ENCODE measurements around the gene TNP2. TPM values are rescaled to one million over a fixed set of nuclear protein-coding genes. Genes with fewer than 3 reads are reported as not detected.

TNP2 gene
- total and polyA plus RNA-seq, 9 of the 15 experiments (the other 6 are each of a cell fraction or from before 2014, with no cell fraction given): not detected

- TF ChIP-seq ZNF75A (CRISPR knock-in tag; IDR thresholded peaks at IDR 0.05) (no peak), PTTG1 (tag; IDR thresholded peaks at IDR 0.05; ENCODE audit: low read depth) (peak; percentile 42; the same call in 1 of the 2 replicates), ZNF143 (CRISPR knock-in tag; IDR thresholded peaks at IDR 0.05) (no peak), MAFG (tag; conservative IDR thresholded peaks at IDR 0.05) (no peak), RAD21 (CRISPR knock-in tag; conservative IDR thresholded peaks at IDR 0.05 in 1 of 2, IDR thresholded peaks at IDR 0.05 in 1 of 2) (peak; percentile 39 to 60; a peak in 3 of 4 replicates), ETV5 (CRISPR knock-in tag; IDR thresholded peaks at IDR 0.05; ENCODE audit: low read depth) (peak; percentile 67), RAD51 (IDR thresholded peaks at IDR 0.05; ENCODE audit: borderline replicate concordance, low read depth) (peak; percentile 77), PHF8 (IDR thresholded peaks at IDR 0.05; ENCODE audit: borderline replicate concordance, low read length) (peak; percentile 58; the same call in 1 of the 2 replicates), PHB (CRISPR knock-in tag; IDR thresholded peaks at IDR 0.05) (0 out of 2 replicates have a peak, but pooled peaks have one; percentile 81), CBX5 (IDR thresholded peaks at IDR 0.05; ENCODE audit: borderline replicate concordance, low read depth) (0 out of 2 replicates have a peak, but pooled peaks have one; percentile 43), NBN (IDR thresholded peaks at IDR 0.05; ENCODE audit: low read depth) (peak; percentile 39; the same call in 1 of the 2 replicates), PHF21A (IDR thresholded peaks at IDR 0.05; ENCODE audit: borderline replicate concordance, low read depth) (no peak), THRA (IDR thresholded peaks at IDR 0.05) (no peak), SRSF9 (IDR thresholded peaks at IDR 0.05; ENCODE audit: borderline replicate concordance, low read depth, low read length) (no peak), SRSF1 (IDR thresholded peaks at IDR 0.05; ENCODE audit: low read depth, low read length) (no peak), ZZZ3 (IDR thresholded peaks at IDR 0.05) (no peak), ZNF175 (CRISPR knock-in tag; IDR thresholded peaks at IDR 0.05; ENCODE audit: low read depth) (peak; percentile 96), FOXK1 (CRISPR knock-in tag; IDR thresholded peaks at IDR 0.05; ENCODE audit: borderline replicate concordance) (no peak), ZNF764 (CRISPR knock-in tag; IDR thresholded peaks at IDR 0.05; ENCODE audit: low read depth) (no peak)
- TF ChIP-seq, protein P1, sequence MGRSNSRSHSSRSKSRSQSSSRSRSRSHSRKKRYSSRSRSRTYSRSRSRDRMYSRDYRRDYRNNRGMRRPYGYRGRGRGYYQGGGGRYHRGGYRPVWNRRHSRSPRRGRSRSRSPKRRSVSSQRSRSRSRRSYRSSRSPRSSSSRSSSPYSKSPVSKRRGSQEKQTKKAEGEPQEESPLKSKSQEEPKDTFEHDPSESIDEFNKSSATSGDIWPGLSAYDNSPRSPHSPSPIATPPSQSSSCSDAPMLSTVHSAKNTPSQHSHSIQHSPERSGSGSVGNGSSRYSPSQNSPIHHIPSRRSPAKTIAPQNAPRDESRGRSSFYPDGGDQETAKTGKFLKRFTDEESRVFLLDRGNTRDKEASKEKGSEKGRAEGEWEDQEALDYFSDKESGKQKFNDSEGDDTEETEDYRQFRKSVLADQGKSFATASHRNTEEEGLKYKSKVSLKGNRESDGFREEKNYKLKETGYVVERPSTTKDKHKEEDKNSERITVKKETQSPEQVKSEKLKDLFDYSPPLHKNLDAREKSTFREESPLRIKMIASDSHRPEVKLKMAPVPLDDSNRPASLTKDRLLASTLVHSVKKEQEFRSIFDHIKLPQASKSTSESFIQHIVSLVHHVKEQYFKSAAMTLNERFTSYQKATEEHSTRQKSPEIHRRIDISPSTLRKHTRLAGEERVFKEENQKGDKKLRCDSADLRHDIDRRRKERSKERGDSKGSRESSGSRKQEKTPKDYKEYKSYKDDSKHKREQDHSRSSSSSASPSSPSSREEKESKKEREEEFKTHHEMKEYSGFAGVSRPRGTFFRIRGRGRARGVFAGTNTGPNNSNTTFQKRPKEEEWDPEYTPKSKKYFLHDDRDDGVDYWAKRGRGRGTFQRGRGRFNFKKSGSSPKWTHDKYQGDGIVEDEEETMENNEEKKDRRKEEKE (IDR thresholded peaks at IDR 0.05; ENCODE audit: borderline replicate concordance in 1 of 2, control insufficient read depth in 1 of 2, low read depth in 2 of 2, low read length in 1 of 2): no peak
These were observed 36.0 kb downstream of the TNP2 start (continued) for GRCh38 chr16:11232852-11233726.

Measured in K562 (cell line).